HCT116 (cell line): ENCODE data around the gene U2AF1L4. TPM values are rescaled to one million over a fixed set of nuclear protein-coding genes. Genes with fewer than 3 reads are reported as not detected.
A peak's percentile ranks its signal among the peaks of the same experiment; 100 is the strongest.

ENCODE experiments used
- ATAC-seq: fragments of 200-7000 bp; cut with Tn5 transposase; 2 replicates; pipeline ENCODE4 v1.9.1; 2020; ENCODE audit warnings: mild to moderate bottlenecking, moderate library complexity
- BruUV-seq: library from RNA; stranded (reverse); fragments of 400-500 nt; replicated peaks from 2 replicates; lab custom pipeline; 2021; lab: Mats Ljungman, UMichigan
- CTCF ChIA-PET: fragments of 300-600 bp; sonication (Branson Sonifier 250); formaldehyde crosslinking; loops from one replicate; lab custom pipeline; 2021; ENCODE audit warnings: antibody characterized with exemption; lab: Charles Lee
- POLR2A ChIA-PET: fragments of 300-600, 350-600 bp; sonication (Branson Sonifier 250); formaldehyde crosslinking; loops from one replicate; lab custom pipeline; 2021; ENCODE audit warnings: antibody characterized with exemption; lab: Charles Lee
- RAD21 ChIA-PET, 2 experiments: fragments of 300-600 bp; sonication (Branson Sonifier 250); formaldehyde crosslinking; loops; one replicate each; lab custom pipeline; 2023; ENCODE audit warnings: low total read pairs in 2 of 2; ENCODE audit not compliant: uncharacterized antibody in 2 of 2, unreplicated experiment in 2 of 2, low non-redundant PET in 1 of 2; lab: Charles Lee
- DNase-seq: peaks from one replicate; pipeline ENCODE4 v3.0.0-alpha.2; 2010; ENCODE audit warnings: low read depth, low spot score
- H2AFZ ChIP-seq: fragments of 200-600 bp; shearing (Covaris generic), sonication (generic); 2 replicates; pipeline ENCODE4 v1.6.1; 2017; ENCODE audit warnings: low read depth, mixed run types, mixed read lengths, antibody characterized with exemption, low read length; ENCODE audit not compliant: poor library complexity, severe bottlenecking
- H3K27ac ChIP-seq: 2 replicates; pipeline ENCODE4 v1.5.1; 2012; ENCODE audit warnings: low read depth, low read length
- H3K27me3 ChIP-seq: fragments of 200-600 bp; sonication (generic); 2 replicates; pipeline ENCODE4 v1.6.1; 2016; ENCODE audit warnings: mixed run types, low read length, mixed read lengths; ENCODE audit not compliant: insufficient read depth
- H3K36me3 ChIP-seq, 2 experiments: fragments of 200-500 bp in 1 of 2; fragments of 200-600 bp in 1 of 2; sonication (Bioruptor generic) in 1 of 2; sonication (generic) in 1 of 2; 2 replicates each; pipeline versions ENCODE4 v1.5.1 to v1.6.1; 2014 to 2016; ENCODE audit warnings: low read length in 2 of 2, inconsistent platforms in 1 of 2, mixed read lengths in 1 of 2, mixed run types in 1 of 2; ENCODE audit not compliant: insufficient read depth in 2 of 2, control insufficient read depth in 1 of 2
- H3K4me1 ChIP-seq, 2 experiments: fragments of 200-600 bp in 1 of 2; sonication (generic) in 1 of 2; 2 replicates each; pipeline versions ENCODE4 v1.5.1 to v1.6.1; 2012 to 2017; ENCODE audit warnings: low read length in 2 of 2, inconsistent platforms in 1 of 2, mild to moderate bottlenecking in 1 of 2, mixed read lengths in 1 of 2, mixed run types in 1 of 2, moderate library complexity in 1 of 2; ENCODE audit not compliant: insufficient read depth in 2 of 2, control insufficient read depth in 1 of 2
- H3K4me2 ChIP-seq: fragments of 200-600 bp; sonication (generic); 2 replicates; pipeline ENCODE4 v1.6.1; 2017; ENCODE audit warnings: mixed run types, low read length, mixed read lengths
- H3K4me3 ChIP-seq, 2 experiments: fragments of 200-600 bp in 1 of 2; sonication (generic) in 1 of 2; replicated peaks in 1 of 2; 2 replicates each; pipeline ENCODE4 v1.5.1; 2011 to 2016; ENCODE audit warnings: low read length in 2 of 2, control low read depth in 1 of 2, low read depth in 1 of 2, mild to moderate bottlenecking in 1 of 2, mixed read lengths in 1 of 2, mixed run types in 1 of 2
- H3K79me2 ChIP-seq: fragments of 200-600 bp; sonication (generic); 2 replicates; pipeline ENCODE4 v1.6.1; 2017; ENCODE audit warnings: mild to moderate bottlenecking, mixed run types, low read length, moderate library complexity, mixed read lengths; ENCODE audit not compliant: insufficient read depth
- H3K9ac ChIP-seq: fragments of 200-600 bp; sonication (generic); 2 replicates; pipeline ENCODE4 v1.6.1; 2016; ENCODE audit warnings: low read length, mixed read lengths
- H3K9me2 ChIP-seq: fragments of 200-600 bp; sonication (generic), shearing (Covaris generic); 2 replicates; pipeline ENCODE4 v1.6.1; 2017; ENCODE audit warnings: mixed run types, mild to moderate bottlenecking, moderate library complexity; ENCODE audit not compliant: insufficient read depth
- H3K9me3 ChIP-seq, 2 experiments: fragments of 200-500 bp in 1 of 2; fragments of 200-600 bp in 1 of 2; sonication (Bioruptor generic) in 1 of 2; sonication (generic) in 1 of 2; 2 replicates each; pipeline ENCODE4 v1.6.1; 2014 to 2017; ENCODE audit warnings: low read length in 2 of 2, mixed read lengths in 2 of 2, inconsistent platforms in 1 of 2, low read depth in 1 of 2, mild to moderate bottlenecking in 1 of 2, mixed run types in 1 of 2, moderate library complexity in 1 of 2; ENCODE audit not compliant: control insufficient read depth in 1 of 2, insufficient read depth in 1 of 2
- H4K20me1 ChIP-seq: fragments of 200-600 bp; sonication (generic), shearing (Covaris generic); 2 replicates; pipeline ENCODE4 v1.6.1; 2017; ENCODE audit warnings: mixed run types, mild to moderate bottlenecking, moderate library complexity; ENCODE audit not compliant: insufficient read depth
- ATF3 ChIP-seq: IDR thresholded peaks from 2 replicates; pipeline ENCODE4 v1.6.1; 2012
- CBX3 ChIP-seq: IDR thresholded peaks from 2 replicates; pipeline ENCODE4 v1.6.1; 2012; ENCODE audit warnings: low read depth
- CEBPB ChIP-seq: IDR thresholded peaks from 2 replicates; pipeline ENCODE4 v1.6.1; 2012; ENCODE audit warnings: low read depth
- CTCF ChIP-seq, 3 experiments: fragments of 200-600 bp in 1 of 3; sonication (generic) in 1 of 3; IDR thresholded peaks in 2 of 3; conservative IDR thresholded peaks in 1 of 3; 2 replicates each; pipeline ENCODE4 v1.5.1; 2012 to 2017; ENCODE audit warnings: low read depth in 2 of 3, low read length in 2 of 3, antibody characterized with exemption in 1 of 3, borderline replicate concordance in 1 of 3, control low read depth in 1 of 3, mild to moderate bottlenecking in 1 of 3, mixed read lengths in 1 of 3, mixed run types in 1 of 3, moderate library complexity in 1 of 3; ENCODE audit not compliant: insufficient read depth in 1 of 3
- EGR1 ChIP-seq: IDR thresholded peaks from 2 replicates; pipeline ENCODE4 v1.6.1; 2012; ENCODE audit warnings: low read depth
- ELF1 ChIP-seq: IDR thresholded peaks from 2 replicates; pipeline ENCODE4 v1.6.1; 2012; ENCODE audit warnings: low read depth, borderline replicate concordance
- EZH2phosphoT487 ChIP-seq: fragments of 200-600 bp; IDR thresholded peaks from 2 replicates; pipeline ENCODE4 v1.6.1; 2018; ENCODE audit warnings: antibody characterized with exemption, borderline replicate concordance
- FOSL1 ChIP-seq: IDR thresholded peaks from 2 replicates; pipeline ENCODE4 v1.6.1; 2012; ENCODE audit warnings: low read depth
- JUND ChIP-seq: IDR thresholded peaks from 2 replicates; pipeline ENCODE4 v1.6.1; 2012
- MAX ChIP-seq: IDR thresholded peaks from 2 replicates; pipeline ENCODE4 v1.6.1; 2012
- POLR2AphosphoS5 ChIP-seq: IDR thresholded peaks from 2 replicates; pipeline ENCODE4 v1.6.1; 2011; ENCODE audit warnings: mild to moderate bottlenecking, low read depth, low read length, moderate library complexity
- REST ChIP-seq: IDR thresholded peaks from 2 replicates; pipeline ENCODE4 v1.6.1; 2012; ENCODE audit warnings: low read depth
- SIN3A ChIP-seq: IDR thresholded peaks from 2 replicates; pipeline ENCODE4 v1.6.1; 2012; ENCODE audit warnings: low read depth
- SRF ChIP-seq: IDR thresholded peaks from 2 replicates; pipeline ENCODE4 v1.6.1; 2012; ENCODE audit warnings: low read depth
- TCF7L2 ChIP-seq: IDR thresholded peaks from 2 replicates; pipeline ENCODE4 v1.7.0; 2011; ENCODE audit warnings: borderline replicate concordance, inconsistent platforms; ENCODE audit not compliant: insufficient read depth, insufficient read length; ENCODE audit errors: extremely low read depth
- YY1 ChIP-seq: IDR thresholded peaks from 2 replicates; pipeline ENCODE4 v1.6.1; 2011; ENCODE audit warnings: low read length, low read depth, moderate library complexity, mild to moderate bottlenecking; ENCODE audit not compliant: insufficient replicate concordance; ENCODE audit errors: extremely low read depth
- ZFX ChIP-seq: fragments of 450-650 bp; IDR thresholded peaks from 2 replicates; pipeline ENCODE4 v1.6.1; 2017
- ZNF274 ChIP-seq: fragments of 200-500 bp; sonication (Bioruptor generic); IDR thresholded peaks from 2 replicates; pipeline ENCODE4 v1.6.1; 2014; ENCODE audit warnings: mild to moderate bottlenecking, low read depth, low read length, inconsistent platforms
- intact Hi-C: fragments of 100-400 bp; cut with micrococcal nuclease; formaldehyde crosslinking; loops from 2 replicates; pipeline ENCODE4 v1.10.0; 2022
- total RNA-seq: library from RNA; stranded (reverse); gene quantifications from one replicate; pipeline ENCODE4 v1.2.1, GENCODE V29; 2021; ENCODE audit not compliant: unreplicated experiment

U2AF1L4 gene
- total RNA-seq, 1 experiment from 2014 or later: 15.6 TPM

DNA sequence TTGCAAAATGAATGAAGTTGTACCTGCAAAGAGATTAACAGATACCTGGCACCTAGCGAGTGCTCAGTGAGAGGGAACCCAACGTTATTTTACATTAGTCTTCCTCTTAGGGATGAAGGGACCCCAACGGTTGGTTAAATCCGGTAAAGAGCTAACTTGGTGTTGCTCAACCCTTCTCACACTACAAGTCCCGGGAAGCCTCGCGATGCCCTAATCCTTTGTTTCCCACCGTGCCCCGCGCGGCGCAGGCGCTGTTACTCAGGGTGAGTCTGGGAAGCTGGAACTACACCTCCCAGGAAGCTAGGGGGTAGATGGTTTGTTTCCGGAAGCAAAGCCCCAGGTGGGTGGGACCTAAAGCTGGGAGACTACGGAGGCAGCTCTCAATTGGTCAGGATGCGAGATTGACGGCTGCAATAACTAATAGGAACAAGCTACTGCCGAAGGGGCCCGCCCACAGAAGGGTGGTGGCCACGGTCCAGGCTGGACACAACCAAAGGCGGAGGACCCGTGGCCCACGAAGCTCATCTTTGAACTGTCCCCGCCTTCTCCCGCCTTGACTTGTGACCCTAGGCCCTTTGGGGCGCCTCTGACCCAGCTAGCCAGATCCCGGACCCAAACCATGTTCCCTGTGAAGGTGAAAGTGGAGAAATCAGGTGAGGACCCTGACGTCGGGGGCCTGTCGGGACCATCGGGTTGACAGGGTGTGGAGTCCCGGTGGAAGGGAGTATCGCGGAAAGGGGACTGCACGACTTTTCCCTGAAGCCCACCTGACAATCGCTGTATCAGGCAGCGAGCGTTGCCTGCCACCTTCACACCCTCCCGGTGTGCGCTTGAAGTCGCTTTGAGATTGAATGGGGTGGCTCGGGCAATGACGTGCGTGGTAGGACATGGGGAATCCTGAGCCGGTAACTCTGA lies 3.1 kb upstream of the U2AF1L4 start, which contains the start of gene LIN37 (continued):
- TF ChIP-seq REST: no peak
- TF ChIP-seq CEBPB: no peak; the same call in 1 of the 2 replicates
- no peak for TF ChIP-seq ZFX
- no peak for TF ChIP-seq FOSL1
- TF ChIP-seq ELF1: peak; percentile 94; the same call in 1 of the 2 replicates
- TF ChIP-seq CBX3: no peak
- peak; percentile 92 for TF ChIP-seq POLR2AphosphoS5
- TF ChIP-seq EZH2phosphoT487: no peak
- TF ChIP-seq MAX: no peak
- TF ChIP-seq SIN3A: no peak
- TF ChIP-seq, all 23 proteins: peak for 7

GRCh38 chr19:35746531-35746930 lies 1.3 kb upstream of the U2AF1L4 start:
- no peaks in the 10 kb centered on the region for H4K20me1 ChIP-seq
- no peak for ATAC-seq

More at GRCh38 chr19:35746531-35746930, 1.3 kb upstream of the U2AF1L4 start:
- intact Hi-C loops: no loop called here
- Histone ChIP-seq H3K9me3 (no peaks in the 10 kb centered on the region), H3K9ac (peak overlapping the region; percentile 82), H3K4me1 (peaks cover 22 to 29% of the 10 kb centered on the region in 2 experiments), H3K36me3 (no peaks in the 10 kb centered on the region; a peak in 1 of 4 replicates), H3K27me3 (no peaks in the 10 kb centered on the region), H2AFZ (no peak overlapping the region), H3K4me2 (peak overlapping the region; percentile 99), H3K79me2 (peaks cover 19% of the 10 kb centered on the region), H3K9me2 (no peaks in the 10 kb centered on the region), H3K4me3 (peak overlapping the region; percentile 93 to 99), H3K27ac (peak overlapping the region; percentile 78; the same call in 1 of the 2 replicates)
- DNase-seq: no peak
- ChIA-PET RAD21 (no interaction called here), POLR2A (no interaction called here), CTCF (no interaction called here)
- no TSS peak for BruUV-seq
- TF ChIP-seq CTCF (IDR thresholded peaks at IDR 0.05 in 2 of 3, conservative IDR thresholded peaks at IDR 0.05 in 1 of 3; ENCODE audit: borderline replicate concordance in 1 of 3, insufficient read depth in 1 of 3, low read depth in 2 of 3, low read length in 2 of 3): no peak
- no peak for TF ChIP-seq TCF7L2
- no peak for TF ChIP-seq EGR1
- no peak for TF ChIP-seq JUND
- no peak for TF ChIP-seq CBX3
- no peak for TF ChIP-seq YY1
- no peak for TF ChIP-seq FOSL1
- no peak for TF ChIP-seq ZNF274
- no peak for TF ChIP-seq SIN3A
- TF ChIP-seq ATF3: no peak
- no peak for TF ChIP-seq SRF
- no peak for TF ChIP-seq ELF1
